ENCODE measurements around the gene TRA2A.

TRA2A gene

DNA sequence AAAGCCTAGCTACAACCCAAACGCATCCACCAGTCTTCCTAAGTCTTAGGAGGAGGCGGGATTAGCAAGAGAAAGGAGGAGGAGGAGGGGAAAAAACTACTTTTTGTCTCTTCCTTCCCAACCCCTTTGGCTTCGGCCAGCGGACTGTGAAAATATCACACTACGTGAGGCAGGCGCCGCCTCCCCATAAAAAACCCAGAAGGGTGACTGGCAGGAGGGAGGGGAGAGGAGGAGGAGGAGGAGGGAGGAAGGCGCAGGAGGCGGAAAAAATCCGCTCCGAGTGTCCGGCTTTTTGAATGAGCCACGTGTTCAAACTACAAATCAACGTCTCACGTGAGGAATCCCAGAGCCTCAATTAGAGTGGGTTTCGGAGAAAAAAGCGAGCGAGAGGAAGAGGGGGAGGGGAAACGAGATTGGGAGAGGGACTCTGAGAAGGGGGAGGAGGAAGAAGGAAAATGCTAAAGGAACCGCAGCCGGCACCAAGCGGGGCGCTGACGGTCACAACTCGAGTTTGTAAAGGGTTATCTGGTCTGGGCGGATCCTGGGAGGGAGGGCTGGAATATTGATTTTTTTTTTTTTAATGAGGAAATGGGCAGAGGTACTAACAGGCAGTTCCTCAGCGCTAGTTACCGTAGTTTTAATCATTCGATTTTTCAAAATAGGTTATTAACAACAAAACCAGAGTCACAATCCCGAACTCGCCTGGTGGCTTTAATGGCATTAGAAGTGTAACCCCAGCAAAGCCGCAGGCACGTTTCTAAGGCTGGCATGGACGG is 61.3 kb downstream of the TRA2A start, which contains the start of gene IGF2BP3:
Gene IGF2BP3, minus strand, starts transcription at position 162 of the 776 bp plus-strand sequence. CDS start 381 bp downstream, outside the sequence.
- no peak for DNase-seq (ENCODE audit: low read depth in 2 of 2)

DNA sequence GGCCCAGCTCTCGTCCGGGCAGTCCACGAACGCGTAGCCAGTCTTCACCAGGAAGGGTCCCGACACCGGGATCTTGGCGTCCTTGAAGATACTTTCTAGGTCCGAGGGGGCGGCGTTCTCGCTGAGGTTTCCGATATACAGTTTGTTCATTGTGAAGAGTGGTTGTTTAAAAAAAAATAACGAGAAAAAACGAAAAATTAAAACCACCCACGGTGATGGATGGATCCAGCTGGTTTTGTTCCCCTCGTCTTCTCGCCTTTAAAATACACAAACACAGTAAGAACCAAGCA is 61.9 kb downstream of the TRA2A start:
- DNase-seq (ENCODE audit: low read depth in 2 of 2) = no peak

DNA sequence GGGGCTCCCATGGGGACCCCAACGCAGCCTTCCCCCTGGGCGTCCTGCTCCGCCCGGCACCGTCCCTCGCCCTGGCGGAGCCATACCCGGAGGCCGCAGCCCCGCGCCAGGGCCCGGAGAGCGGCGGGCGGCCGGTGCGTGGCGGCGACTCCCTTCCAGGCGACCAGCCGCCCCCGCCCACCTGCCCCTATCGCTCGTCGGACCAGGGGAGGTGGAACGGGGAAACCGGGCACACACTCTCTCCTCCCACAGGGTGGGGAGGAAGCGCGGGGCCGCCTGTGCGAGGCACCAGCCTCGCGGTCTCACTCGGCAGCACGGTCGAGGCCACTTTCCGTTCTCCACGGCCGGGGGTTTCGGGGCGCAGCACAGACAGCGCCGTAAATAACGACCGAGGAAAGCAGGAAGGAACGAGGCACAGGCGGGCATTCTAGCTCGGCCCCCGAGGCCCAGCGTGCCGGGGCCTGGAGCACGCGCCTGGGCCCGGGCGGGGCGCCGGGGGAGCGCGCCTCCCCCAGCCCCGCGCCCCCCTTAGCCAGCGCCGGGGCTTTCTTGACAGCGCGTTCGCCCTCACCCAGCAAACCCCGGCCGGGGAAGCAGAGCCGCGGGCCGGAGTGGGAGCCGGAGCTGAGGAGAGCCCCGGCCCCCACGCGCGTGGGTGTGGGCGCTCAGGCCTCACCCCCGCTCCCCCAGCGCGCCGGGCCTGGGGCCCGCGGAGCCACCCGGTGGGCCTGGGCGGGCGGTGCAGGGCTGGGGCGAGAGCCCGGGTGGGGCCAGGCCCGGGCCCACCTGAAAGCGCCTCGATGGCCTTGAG is 62.4 kb downstream of the TRA2A start:
- DNase-seq (ENCODE audit: low read depth in 2 of 2) = no peak

DNA sequence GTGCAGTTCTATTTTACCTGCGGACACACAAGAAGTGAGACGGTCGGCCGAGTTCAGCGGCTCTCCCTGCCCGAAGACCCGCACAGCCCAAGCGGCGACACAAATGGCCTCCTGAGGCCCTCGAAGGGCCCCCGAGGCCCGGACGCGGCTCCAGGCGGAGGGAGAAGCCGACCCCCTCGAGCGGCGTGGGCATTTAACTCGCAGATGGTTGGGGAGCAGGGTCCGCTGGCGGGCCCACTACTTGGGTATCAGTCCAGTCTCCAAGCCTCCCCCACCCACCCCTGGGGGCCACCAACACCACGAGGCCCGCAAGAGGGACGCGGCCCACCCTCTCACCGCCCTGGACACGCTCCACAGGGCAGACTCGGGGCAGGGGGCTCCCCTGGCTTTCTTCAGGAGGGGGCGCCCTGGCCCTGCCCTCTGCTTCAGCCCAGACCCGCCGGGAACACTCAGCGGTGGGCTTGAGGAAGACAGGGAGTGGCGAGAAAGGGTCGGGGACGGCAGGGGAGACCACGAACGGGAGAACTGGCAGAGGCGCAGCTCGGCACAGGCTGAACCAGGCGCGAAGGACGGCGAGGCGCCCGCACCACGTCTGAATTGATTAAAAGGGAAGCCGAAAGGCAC is 63.1 kb downstream of the TRA2A start:
- DNase-seq (ENCODE audit: low read depth in 2 of 2) = no peak

DNA sequence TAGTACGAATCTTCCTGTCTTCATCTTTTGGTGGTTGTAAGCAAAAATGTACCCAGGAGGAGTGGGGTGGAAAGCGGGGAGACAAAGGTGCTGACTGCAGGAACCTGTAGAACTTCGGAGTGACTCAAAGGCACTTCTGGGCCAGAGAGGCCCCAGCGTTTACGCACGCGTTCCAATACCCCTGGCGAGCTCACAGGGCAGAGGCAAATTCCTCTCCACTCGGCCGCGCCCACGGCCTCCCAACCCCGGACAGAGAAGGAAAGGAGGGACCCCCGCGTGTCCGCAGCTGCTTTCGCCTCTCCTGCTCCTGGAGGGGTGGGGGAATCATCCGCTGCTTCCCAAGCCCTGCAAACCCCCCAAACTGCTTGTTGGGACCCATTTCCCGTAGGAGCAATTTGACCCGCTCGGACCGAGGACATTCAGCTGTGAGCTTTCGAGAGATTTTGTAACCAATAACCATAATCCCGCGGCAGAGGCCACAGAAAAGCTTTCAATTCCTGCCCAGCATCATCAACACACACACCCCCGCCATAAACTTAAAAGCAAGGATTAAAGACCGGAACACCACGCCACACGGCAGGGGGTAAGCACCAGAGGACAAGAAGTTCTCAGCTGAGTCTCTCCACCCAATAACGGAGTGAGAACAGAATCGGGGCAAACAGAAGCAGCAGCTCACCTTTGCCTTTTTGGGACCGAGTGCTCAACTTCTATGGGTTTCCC is 63.8 kb downstream of the TRA2A start:
- DNase-seq (ENCODE audit: low read depth in 2 of 2) = no peak

DNA sequence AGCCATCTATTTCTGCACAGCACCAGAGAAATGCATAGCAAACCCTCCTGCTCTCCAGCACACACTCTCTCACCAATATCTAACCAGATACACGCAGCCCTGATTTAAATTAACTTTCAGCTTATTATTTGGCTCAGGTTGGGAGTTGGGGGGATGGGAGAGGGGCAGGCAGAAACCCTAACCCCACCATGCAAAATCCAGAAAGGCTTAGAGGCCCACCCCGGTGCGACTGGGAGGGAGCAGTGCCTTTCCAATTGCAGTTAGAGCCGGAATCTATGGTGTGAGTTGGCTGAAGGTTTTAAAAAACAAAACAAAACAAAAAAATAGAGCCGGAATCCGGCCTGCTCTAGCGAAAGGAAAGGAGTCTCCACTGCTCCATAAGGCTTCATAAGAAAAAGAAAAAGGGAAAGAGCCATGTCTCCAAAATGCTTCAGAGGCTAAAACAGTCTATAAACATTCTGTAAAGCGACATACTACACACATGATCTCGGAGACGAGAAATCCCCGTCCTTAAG is 64.4 kb downstream of the TRA2A start:
- DNase-seq (ENCODE audit: low read depth in 2 of 2) = no peak

DNA sequence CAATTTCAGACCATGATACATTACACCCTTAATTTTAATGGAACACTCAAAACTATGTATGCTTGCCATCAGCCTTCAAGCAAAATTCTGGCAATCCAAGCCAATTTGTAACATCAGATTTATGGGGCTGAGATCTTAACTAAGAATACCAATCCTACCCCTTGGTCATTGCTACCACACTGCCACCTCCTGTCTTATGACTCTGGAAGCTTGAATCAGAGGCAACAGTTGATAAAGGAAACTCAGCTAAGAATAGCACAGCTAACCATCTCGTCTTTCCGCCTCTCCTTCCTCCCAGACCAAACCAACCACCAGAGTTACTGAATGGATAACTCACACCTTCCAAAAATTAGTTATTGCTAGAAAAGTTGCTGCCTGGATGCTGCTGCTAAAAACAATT is 68.9 kb downstream of the TRA2A start:
- DNase-seq (ENCODE audit: low read depth in 2 of 2) = no peak

DNA sequence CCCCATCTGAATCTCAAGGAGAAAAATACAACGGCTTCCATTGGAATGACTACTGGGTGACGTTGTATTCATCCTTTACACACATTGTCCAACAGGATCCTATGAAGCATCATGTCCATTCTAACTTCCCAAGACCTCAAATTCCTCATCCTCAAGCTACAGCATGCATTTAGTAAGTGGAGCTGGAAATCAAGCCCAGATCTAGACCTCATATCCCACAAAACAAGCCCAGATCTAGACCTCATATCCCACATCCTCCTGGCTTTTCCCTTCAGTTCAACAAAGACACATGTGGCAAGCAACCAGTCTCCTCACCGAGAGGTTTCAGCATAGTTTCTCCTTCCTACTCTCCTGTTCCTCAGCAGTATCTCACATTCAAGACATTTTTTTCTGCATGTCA is 73.7 kb downstream of the TRA2A start:
- DNase-seq (ENCODE audit: low read depth in 2 of 2) = no peak

DNA sequence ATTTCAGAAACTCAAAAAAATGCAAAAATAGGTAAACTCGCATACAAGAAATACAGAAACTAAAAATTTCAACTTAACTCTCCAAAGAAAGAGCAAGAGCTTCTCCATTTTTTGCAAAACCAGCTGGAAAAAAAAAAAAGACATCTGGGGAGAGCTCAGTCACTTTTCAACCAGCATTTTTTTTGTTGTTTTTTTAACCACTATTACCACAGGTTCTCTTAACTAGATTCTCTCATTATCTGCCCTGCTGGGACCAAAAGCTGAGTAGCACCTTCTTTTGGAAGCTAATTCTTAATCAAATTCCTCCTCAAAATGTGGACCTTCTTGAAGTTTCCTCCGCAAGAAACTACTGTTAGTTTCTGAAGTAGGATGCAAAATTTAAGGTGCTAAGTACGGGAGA is 75.7 kb downstream of the TRA2A start:
- DNase-seq (ENCODE audit: low read depth in 2 of 2) = no peak

DNA sequence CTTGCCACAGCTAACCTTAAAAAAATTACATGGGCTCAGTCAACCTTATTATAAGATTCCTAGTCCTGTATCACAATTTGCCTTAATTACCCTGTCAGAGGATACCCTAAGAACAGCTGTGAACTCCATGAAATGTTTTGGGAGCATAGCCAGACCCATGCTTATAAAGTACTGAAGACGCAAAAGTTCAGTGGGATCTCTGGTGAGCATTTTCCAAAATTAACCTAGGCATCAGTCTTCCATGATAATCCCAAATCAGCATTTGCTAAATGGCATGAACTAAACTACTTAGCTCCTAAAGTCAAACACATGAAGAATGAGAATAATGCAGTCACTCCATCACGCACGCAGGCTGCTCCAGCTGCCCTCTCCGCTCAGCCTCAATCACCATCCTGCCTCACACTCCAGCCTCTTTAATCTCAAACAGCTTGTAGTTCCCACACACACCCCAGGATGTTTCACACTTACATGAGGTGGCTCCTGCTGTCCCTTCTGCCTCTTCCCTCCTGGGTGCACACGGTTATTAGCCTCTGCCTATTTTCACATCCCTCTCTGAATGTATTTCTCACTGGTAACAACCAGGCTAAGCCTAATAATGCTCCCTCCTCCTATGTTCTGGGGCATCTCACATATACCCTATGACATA is 76.8 kb downstream of the TRA2A start:
- no peak for DNase-seq (ENCODE audit: low read depth in 2 of 2)
